OCI-LY7 (cell line): Measurements from ENCODE around the gene SLC39A13.

Source experiments
- EZH2phosphoT487 ChIP-seq: fragments of 200-600 bp; sonication (generic); IDR thresholded peaks from 2 replicates; pipeline ENCODE4 v1.6.1; 2018; ENCODE audit warnings: low read depth, borderline replicate concordance, mild to moderate bottlenecking, mixed run types, antibody characterized with exemption, low read length, moderate library complexity, mixed read lengths
- TF ChIP-seq, protein P1 (sequence below): fragments of 200-600 bp; sonication (generic); conservative IDR thresholded peaks from 2 replicates; pipeline ENCODE4 v1.5.1; 2014; ENCODE audit warnings: mild to moderate bottlenecking, antibody characterized with exemption, low read length, moderate library complexity, mixed read lengths

DNA sequence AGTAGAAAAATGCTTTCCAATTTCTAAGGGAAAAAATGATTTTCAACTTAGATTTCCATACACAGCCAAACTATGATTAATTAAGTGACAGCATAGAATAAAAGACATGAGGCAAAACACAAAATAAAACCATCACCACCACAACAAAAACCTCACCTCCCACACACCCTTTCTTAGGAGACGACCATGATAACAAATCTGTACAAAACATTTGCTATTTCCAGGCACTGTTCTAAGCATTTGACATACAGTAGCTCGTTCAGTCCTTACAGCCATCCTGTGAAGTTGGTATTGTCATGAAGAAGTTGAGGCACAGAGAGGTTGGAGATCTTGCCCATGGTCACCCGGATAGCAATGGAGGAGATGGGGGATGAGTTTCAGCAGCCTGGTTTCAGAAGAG is 38.7 kb upstream of the SLC39A13 start:
- TF ChIP-seq, protein P1, sequence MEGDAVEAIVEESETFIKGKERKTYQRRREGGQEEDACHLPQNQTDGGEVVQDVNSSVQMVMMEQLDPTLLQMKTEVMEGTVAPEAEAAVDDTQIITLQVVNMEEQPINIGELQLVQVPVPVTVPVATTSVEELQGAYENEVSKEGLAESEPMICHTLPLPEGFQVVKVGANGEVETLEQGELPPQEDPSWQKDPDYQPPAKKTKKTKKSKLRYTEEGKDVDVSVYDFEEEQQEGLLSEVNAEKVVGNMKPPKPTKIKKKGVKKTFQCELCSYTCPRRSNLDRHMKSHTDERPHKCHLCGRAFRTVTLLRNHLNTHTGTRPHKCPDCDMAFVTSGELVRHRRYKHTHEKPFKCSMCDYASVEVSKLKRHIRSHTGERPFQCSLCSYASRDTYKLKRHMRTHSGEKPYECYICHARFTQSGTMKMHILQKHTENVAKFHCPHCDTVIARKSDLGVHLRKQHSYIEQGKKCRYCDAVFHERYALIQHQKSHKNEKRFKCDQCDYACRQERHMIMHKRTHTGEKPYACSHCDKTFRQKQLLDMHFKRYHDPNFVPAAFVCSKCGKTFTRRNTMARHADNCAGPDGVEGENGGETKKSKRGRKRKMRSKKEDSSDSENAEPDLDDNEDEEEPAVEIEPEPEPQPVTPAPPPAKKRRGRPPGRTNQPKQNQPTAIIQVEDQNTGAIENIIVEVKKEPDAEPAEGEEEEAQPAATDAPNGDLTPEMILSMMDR = no peak
- no peak for TF ChIP-seq EZH2phosphoT487
